Measurements from ENCODE around the gene SUN1.
A peak's percentile ranks its signal among the peaks of the same experiment; 100 is the strongest.
"Not testable (repeated sequence)": the region's sequence is repeated elsewhere in the genome, so short reads cannot be mapped to it uniquely, and the experiment has no call there.

Gene SUN1

DNA sequence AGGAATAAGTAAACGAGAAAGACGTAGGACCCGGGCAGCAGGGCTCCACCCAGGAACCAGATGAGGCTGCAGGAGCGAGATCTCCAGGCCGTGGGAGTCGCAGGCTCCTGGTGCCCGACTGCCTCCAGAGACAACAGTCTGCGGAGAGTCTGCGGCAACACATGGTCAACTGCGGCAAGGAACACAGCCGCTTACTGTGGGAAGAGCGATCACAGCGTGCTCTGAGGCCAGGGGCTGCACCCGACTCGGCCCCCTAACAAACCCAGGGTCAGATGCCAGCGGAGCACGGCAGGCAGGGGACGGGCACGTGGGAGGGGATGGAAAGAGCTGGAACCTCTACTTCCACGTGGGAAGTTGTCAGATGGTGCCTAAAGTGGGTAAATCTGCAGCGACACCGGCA is 70.7 kb downstream of the SUN1 start:
- Histone ChIP-seq H3K4me1 (ENCODE audit: control insufficient read depth in 1 of 2, insufficient read depth in 2 of 2, low read length in 2 of 2) (peaks cover 0 to 11% of the 10 kb centered on the region in 2 donors), H3K36me3 (ENCODE audit: control insufficient read depth in 1 of 2, insufficient read depth in 2 of 2, low read length in 2 of 2) (peaks cover 9 to 35% of the 10 kb centered on the region in 2 donors), H3K27me3 (ENCODE audit: control insufficient read depth in 1 of 2, insufficient read depth in 2 of 2, low read length in 2 of 2) (no peaks in the 10 kb centered on the region), H3K27ac (ENCODE audit: low read depth, low read length) (no peak overlapping the region), H3K9ac (ENCODE audit: low read depth in 1 of 2, low read length in 2 of 2) (no peak overlapping the region), H3K9me3 (ENCODE audit: control insufficient read depth in 1 of 2, low read length in 2 of 2) (no peaks in the 10 kb centered on the region), H3K4me3 (ENCODE audit: low read depth in 1 of 2, low read length in 2 of 2) (no peak overlapping the region)

DNA sequence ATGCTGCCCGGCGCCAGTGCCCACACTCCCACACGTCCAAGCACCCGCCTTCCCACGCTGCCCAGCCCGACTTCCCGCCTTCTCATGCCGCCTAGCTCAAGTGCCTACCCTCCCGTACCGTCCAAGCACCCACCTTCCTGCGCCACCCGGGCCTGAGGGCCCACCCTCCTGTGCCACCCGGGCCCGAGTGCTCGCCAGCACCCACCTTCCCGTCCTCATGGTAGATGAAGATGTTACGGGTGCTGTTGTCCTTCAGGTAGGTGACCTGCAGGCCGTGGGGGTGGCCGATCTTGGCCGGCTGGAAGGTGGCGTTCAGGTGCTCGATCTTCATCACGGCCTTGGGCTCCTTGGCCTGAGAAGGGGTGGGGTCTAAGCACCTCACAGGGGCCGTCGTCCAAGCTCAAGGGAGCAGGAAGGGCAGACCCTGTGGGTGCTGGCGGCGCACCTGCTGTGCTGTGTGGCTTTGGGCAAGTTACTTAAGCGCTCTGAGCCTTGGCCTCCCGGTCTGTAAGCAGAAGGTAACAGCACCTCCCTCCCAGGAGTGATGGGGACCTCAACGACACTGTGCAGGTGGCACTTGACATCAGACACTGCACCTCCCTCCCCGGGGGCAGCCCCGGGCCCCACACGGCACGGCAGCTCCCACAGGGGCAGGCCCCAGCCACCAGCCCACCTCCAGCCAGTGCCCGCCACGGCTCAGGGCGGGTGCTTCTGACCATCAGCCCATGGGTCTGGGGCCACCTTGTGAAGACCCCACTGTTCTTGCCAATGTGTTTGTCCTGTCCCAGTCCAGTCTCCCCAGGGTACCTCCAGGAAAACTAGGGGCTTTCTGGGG is 71.9 kb downstream of the SUN1 start:
- peaks cover 0 to 15% of the 10 kb centered on the region in 2 donors for H3K4me1 ChIP-seq (ENCODE audit: control insufficient read depth in 1 of 2, insufficient read depth in 2 of 2, low read length in 2 of 2)
- peaks cover 0 to 25% of the 10 kb centered on the region in 2 donors for H3K36me3 ChIP-seq (ENCODE audit: control insufficient read depth in 1 of 2, insufficient read depth in 2 of 2, low read length in 2 of 2)
- no peak overlapping the region for H3K9ac ChIP-seq (ENCODE audit: low read depth in 1 of 2, low read length in 2 of 2)
- H3K9me3 ChIP-seq (ENCODE audit: control insufficient read depth in 1 of 2, low read length in 2 of 2): no peaks in the 10 kb centered on the region
- H3K4me3 ChIP-seq (ENCODE audit: low read depth in 1 of 2, low read length in 2 of 2): no peak overlapping the region
- no peaks in the 10 kb centered on the region for H3K27me3 ChIP-seq (ENCODE audit: control insufficient read depth in 1 of 2, insufficient read depth in 2 of 2, low read length in 2 of 2)
- H3K27ac ChIP-seq (ENCODE audit: low read depth, low read length): no peak overlapping the region

DNA sequence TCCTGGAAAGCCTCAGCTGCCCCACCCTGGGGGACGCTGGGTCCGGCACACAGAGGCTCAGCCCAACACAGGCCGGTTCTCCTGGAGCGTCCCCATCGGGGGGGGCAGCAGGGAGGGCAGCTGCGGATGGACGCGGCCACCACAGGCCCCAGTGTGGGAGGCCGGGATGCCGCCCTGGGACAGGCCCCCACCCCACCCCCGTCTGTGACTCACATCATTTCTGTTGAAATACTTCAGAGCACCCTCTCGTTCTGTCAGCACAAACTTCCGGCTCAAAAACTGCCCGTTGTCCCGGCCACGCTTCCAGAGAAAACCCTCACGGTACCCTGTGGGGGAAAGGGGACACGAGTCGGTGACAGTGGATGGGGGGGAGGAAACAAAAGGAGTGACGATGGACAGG is 72.6 kb downstream of the SUN1 start:
- Histone ChIP-seq H3K4me3 (ENCODE audit: low read depth in 1 of 2, low read length in 2 of 2) (no peak overlapping the region), H3K4me1 (ENCODE audit: control insufficient read depth in 1 of 2, insufficient read depth in 2 of 2, low read length in 2 of 2) (peaks cover 0 to 21% of the 10 kb centered on the region in 2 donors), H3K9ac (ENCODE audit: low read depth in 1 of 2, low read length in 2 of 2) (no peak overlapping the region)

DNA sequence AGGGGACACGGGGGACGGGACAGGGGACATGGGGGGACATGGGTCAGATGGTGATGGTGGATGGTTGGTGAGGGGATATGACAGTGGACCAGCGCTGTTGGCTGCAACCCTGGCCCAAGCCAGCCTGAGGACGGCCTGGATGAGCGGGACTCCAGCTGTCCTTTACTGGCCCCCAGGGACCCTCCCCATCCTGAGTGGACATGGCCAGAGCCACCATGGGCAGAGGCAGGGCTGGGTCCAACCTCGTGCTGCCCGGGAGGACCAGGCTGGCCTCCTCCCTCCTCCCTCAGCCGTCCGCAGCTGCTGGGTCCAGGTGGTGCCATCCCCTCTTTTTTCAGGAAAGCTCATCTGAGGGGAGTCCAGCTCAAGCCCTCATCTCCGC is 74.5 kb downstream of the SUN1 start:
- no peaks in the 10 kb centered on the region for H3K27me3 ChIP-seq (ENCODE audit: control insufficient read depth in 1 of 2, insufficient read depth in 2 of 2, low read length in 2 of 2)
- H3K4me1 ChIP-seq (ENCODE audit: control insufficient read depth in 1 of 2, insufficient read depth in 2 of 2, low read length in 2 of 2): peaks cover 0 to 17% of the 10 kb centered on the region in 2 donors
- no peaks in the 10 kb centered on the region for H3K9me3 ChIP-seq (ENCODE audit: control insufficient read depth in 1 of 2, low read length in 2 of 2)
- no peak overlapping the region for H3K9ac ChIP-seq (ENCODE audit: low read depth in 1 of 2, low read length in 2 of 2)
- no peak overlapping the region for H3K4me3 ChIP-seq (ENCODE audit: low read depth in 1 of 2, low read length in 2 of 2)
- H3K36me3 ChIP-seq (ENCODE audit: control insufficient read depth in 1 of 2, insufficient read depth in 2 of 2, low read length in 2 of 2): peaks cover 0 to 16% of the 10 kb centered on the region in 2 donors
- no peak overlapping the region for H3K27ac ChIP-seq (ENCODE audit: low read depth, low read length)

More for the DNA sequence above, 72.6 kb downstream of the SUN1 start:
- H3K27me3 ChIP-seq (ENCODE audit: control insufficient read depth in 1 of 2, insufficient read depth in 2 of 2, low read length in 2 of 2): no peaks in the 10 kb centered on the region
- H3K9me3 ChIP-seq (ENCODE audit: control insufficient read depth in 1 of 2, low read length in 2 of 2): no peaks in the 10 kb centered on the region
- H3K36me3 ChIP-seq (ENCODE audit: control insufficient read depth in 1 of 2, insufficient read depth in 2 of 2, low read length in 2 of 2): peaks cover 0 to 18% of the 10 kb centered on the region in 2 donors
- no peak overlapping the region for H3K27ac ChIP-seq (ENCODE audit: low read depth, low read length)

DNA sequence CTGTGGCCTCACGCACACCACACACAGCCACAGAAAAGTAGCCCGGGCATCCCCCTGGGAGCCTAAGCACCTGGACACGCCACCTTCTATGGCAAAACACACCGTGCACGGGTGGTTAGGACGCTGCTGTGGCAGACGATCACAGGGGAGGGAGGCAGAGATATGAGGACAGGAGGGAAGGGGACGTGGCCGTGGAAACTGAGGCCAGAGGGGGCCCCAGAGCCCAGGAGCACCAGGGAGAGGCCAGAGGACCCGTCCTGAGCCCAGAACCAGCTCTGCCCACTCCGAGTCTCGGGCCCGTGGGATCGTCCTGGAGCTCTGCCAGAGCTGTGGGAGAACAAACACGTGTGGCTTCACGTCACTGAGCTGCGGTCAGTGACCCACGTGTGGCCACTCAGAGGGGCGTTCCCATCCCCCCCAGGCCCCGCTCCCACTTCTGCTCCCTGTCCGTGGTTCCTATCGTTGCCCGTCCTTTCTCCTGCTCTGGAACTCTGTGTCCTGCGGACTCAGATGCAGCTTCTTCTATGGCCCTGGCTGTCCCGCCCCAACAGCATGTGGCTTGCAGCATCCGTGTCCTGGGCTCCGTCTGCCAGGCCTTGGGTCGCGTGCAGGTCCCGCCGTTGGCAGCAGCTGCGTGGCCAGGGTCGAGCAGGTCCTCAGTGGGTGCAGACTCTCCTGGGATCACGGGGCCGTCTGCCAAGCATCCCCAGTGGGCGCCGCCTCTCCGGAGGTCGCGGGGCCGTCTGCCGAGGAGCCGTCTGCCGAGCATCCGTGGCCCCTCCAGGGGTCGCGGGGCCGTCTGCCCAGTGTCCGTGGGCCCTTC is 75.1 kb downstream of the SUN1 start:
- Histone ChIP-seq H3K9ac (ENCODE audit: low read depth in 1 of 2, low read length in 2 of 2) (no peak overlapping the region), H3K4me1 (ENCODE audit: control insufficient read depth in 1 of 2, insufficient read depth in 2 of 2, low read length in 2 of 2) (peaks cover 0 to 15% of the 10 kb centered on the region in 2 donors)

DNA sequence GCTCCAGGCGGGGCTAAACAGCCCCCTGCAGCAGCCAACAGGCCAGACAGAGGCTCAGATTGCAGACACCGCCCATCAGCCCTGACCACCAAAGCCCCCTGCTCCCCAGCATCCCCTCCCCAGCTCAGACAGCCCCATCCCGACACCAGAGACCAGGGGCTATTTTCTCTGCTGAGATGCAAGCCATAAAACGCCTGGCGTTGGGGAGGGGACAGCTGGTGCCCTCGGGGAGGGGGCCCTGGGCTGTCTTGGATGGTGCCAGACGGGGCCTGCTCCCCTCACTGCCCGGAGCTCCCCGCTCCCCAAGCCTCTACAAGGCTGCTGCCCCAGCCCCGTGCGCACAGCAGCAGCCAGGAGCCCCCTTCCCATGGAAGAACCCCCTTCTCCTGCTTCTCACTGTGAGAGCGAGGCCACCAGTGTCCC is 75.9 kb downstream of the SUN1 start:
- Histone ChIP-seq H3K27me3 (ENCODE audit: control insufficient read depth in 1 of 2, insufficient read depth in 2 of 2, low read length in 2 of 2) (no peaks in the 10 kb centered on the region), H3K27ac (ENCODE audit: low read depth, low read length) (no peak overlapping the region), H3K4me1 (ENCODE audit: control insufficient read depth in 1 of 2, insufficient read depth in 2 of 2, low read length in 2 of 2) (peaks cover 0 to 15% of the 10 kb centered on the region in 2 donors), H3K9ac (ENCODE audit: low read depth in 1 of 2, low read length in 2 of 2) (no peak overlapping the region), H3K36me3 (ENCODE audit: control insufficient read depth in 1 of 2, insufficient read depth in 2 of 2, low read length in 2 of 2) (peaks cover 0 to 16% of the 10 kb centered on the region in 2 donors), H3K4me3 (ENCODE audit: low read depth in 1 of 2, low read length in 2 of 2) (no peak overlapping the region), H3K9me3 (ENCODE audit: control insufficient read depth in 1 of 2, low read length in 2 of 2) (no peaks in the 10 kb centered on the region)

More for the DNA sequence above, 75.1 kb downstream of the SUN1 start:
- no peaks in the 10 kb centered on the region for H3K27me3 ChIP-seq (ENCODE audit: control insufficient read depth in 1 of 2, insufficient read depth in 2 of 2, low read length in 2 of 2)
- H3K27ac ChIP-seq (ENCODE audit: low read depth, low read length): no peak overlapping the region
- no peak overlapping the region for H3K4me3 ChIP-seq (ENCODE audit: low read depth in 1 of 2, low read length in 2 of 2)
- no peaks in the 10 kb centered on the region for H3K9me3 ChIP-seq (ENCODE audit: control insufficient read depth in 1 of 2, low read length in 2 of 2)
- H3K36me3 ChIP-seq (ENCODE audit: control insufficient read depth in 1 of 2, insufficient read depth in 2 of 2, low read length in 2 of 2): peaks cover 0 to 16% of the 10 kb centered on the region in 2 donors

DNA sequence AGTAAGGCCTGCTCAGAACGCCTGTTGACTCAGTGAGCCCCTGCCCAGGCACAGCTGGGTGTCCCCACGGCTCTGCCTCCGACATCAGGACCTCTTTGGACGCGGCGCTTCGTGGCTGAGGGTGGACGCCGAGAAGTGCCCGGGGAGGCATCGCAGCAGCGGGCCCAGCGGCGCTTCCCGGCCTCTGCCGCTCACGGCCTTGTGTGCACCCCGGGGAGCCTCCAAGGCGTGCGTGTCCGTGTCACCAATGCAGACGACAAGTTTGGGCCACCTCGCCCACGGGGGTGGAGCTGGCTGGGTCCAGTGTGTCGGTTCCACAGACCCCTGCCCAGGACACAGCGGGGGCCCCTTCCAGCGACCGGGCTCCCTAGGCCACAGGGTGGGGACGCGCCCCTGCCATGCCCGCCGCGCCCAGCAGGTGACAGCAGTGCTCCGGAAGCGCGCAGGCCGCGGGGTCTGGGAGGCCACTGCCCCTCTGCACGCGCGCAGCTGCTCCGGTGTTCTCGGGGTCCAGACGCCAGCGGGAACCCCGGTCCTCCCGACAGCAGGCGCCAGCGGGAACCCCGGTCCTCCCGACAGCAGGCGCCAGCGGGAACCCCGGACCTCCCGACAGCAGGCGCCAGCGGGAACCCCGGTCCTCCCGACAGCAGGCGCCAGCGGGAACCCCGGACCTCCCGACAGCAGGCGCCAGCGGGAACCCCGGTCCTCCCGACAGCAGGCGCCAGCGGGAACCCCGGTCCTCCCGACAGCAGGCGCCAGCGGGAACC is 76.5 kb downstream of the SUN1 start:
- H3K4me3 ChIP-seq (ENCODE audit: low read depth in 1 of 2, low read length in 2 of 2): peak overlapping the region in 1 of 2 donors; percentile 16
- H3K9ac ChIP-seq (ENCODE audit: low read depth in 1 of 2, low read length in 2 of 2); H3K27ac ChIP-seq (ENCODE audit: low read depth, low read length); H3K9me3 ChIP-seq (ENCODE audit: control insufficient read depth in 1 of 2, low read length in 2 of 2); H3K27me3 ChIP-seq (ENCODE audit: control insufficient read depth in 1 of 2, insufficient read depth in 2 of 2, low read length in 2 of 2): not testable (repeated sequence)
- H3K36me3 ChIP-seq (ENCODE audit: control insufficient read depth in 1 of 2, insufficient read depth in 2 of 2, low read length in 2 of 2): peaks cover 0 to 14% of the 10 kb centered on the region in 2 donors
- H3K4me1 ChIP-seq (ENCODE audit: control insufficient read depth in 1 of 2, insufficient read depth in 2 of 2, low read length in 2 of 2): peaks cover 0 to 18% of the 10 kb centered on the region in 2 donors

DNA sequence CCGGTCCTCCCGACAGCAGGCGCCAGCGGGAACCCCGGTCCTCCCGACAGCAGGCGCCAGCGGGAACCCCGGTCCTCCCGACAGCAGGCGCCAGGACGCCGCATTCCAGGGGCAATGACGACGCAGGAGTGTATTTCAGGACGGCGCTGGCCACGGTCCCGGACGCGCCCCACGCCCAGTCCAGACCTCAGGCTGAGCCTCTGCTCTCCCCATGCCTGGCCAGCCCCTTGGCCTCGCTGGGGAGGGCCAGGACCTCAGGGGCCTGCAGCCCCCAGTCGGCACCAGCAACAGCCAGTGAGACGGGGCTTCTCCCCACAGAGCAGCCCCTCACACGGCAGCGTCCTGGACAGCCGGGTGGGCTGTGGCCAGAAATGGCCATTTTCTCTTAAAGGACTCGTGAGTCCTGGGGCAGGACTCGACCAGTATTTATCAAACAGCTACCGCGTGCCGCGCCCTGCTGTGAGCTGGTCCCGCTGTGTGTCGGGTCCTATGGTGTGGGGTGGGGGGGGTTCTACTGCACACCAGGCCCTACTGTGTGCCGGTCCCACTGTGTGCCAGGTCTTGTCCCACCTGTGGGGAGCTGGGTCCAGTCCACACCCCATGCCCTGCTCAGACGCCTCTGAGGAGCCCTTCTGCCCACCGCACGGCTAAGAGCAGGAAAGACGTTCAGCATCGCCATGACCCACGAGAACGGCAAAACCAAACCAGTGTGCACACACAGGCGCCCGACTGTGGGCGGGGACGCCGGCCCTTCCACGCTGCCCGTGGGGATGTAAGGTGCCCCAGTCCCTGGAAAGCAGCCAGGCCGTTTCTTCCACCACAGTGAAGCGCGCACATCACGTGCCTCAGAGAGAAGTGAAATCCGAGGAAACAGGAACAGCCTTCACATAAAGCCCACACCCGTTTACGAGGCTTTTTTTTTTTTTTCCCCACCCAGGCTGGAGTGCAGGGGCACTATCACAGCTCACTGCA is 77.4 kb downstream of the SUN1 start:
- peak overlapping the region in 1 of 2 donors; percentile 46 for H3K4me3 ChIP-seq (ENCODE audit: low read depth in 1 of 2, low read length in 2 of 2)

DNA sequence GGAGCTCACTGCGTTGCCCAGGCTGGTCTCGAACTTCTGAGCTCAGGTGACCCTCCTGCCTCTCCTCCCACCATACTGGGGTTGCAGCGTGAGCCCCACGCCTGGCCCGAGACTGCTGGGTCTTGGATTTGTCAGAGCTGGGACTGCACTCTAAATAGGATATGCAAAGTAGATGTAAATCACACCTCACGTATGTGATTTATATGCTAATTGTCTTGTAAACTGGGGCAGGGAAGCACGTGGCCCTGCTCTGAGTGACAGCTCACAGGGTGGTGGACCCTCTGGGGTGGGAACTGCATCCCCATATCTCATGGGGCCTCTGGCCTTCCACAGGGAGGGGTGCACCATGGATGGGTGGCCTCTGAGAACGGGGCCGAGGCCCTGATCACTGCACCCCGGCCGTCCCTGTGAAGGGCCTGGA is 78.2 kb downstream of the SUN1 start:
- Histone ChIP-seq H3K9me3 (ENCODE audit: control insufficient read depth in 1 of 2, low read length in 2 of 2) (no peaks in the 10 kb centered on the region), H3K27me3 (ENCODE audit: control insufficient read depth in 1 of 2, insufficient read depth in 2 of 2, low read length in 2 of 2) (no peaks in the 10 kb centered on the region), H3K36me3 (ENCODE audit: control insufficient read depth in 1 of 2, insufficient read depth in 2 of 2, low read length in 2 of 2) (peaks cover 0 to 6% of the 10 kb centered on the region in 2 donors), H3K4me3 (ENCODE audit: low read depth in 1 of 2, low read length in 2 of 2) (no peak overlapping the region), H3K9ac (ENCODE audit: low read depth in 1 of 2, low read length in 2 of 2) (no peak overlapping the region), H3K4me1 (ENCODE audit: control insufficient read depth in 1 of 2, insufficient read depth in 2 of 2, low read length in 2 of 2) (peaks cover 11 to 31% of the 10 kb centered on the region in 2 donors), H3K27ac (ENCODE audit: low read depth, low read length) (no peak overlapping the region)

More for the DNA sequence above, 77.4 kb downstream of the SUN1 start:
- no peaks in the 10 kb centered on the region for H3K9me3 ChIP-seq (ENCODE audit: control insufficient read depth in 1 of 2, low read length in 2 of 2)
- no peak overlapping the region for H3K27ac ChIP-seq (ENCODE audit: low read depth, low read length)
- H3K27me3 ChIP-seq (ENCODE audit: control insufficient read depth in 1 of 2, insufficient read depth in 2 of 2, low read length in 2 of 2): no peaks in the 10 kb centered on the region
- H3K4me1 ChIP-seq (ENCODE audit: control insufficient read depth in 1 of 2, insufficient read depth in 2 of 2, low read length in 2 of 2): peaks cover 4 to 23% of the 10 kb centered on the region in 2 donors
- peak overlapping the region in 1 of 2 donors; percentile 60 for H3K9ac ChIP-seq (ENCODE audit: low read depth in 1 of 2, low read length in 2 of 2)
- peaks cover 0 to 6% of the 10 kb centered on the region in 2 donors for H3K36me3 ChIP-seq (ENCODE audit: control insufficient read depth in 1 of 2, insufficient read depth in 2 of 2, low read length in 2 of 2)

All from duodenal mucosa (tissue), 2 donors.